Karpas-422 (cell line): ENCODE data around the gene LSM2. TPM values are rescaled to one million over a fixed set of nuclear protein-coding genes. Genes with fewer than 3 reads are reported as not detected.
"Not testable (repeated sequence)": the region's sequence is repeated elsewhere in the genome, so short reads cannot be mapped to it uniquely, and the experiment has no call there.

Experiments
- DNase-seq: peaks from one replicate; pipeline ENCODE4 v3.0.0-alpha.2; 2015
- H2AFZ ChIP-seq: fragments of 200-600 bp; sonication (generic); 2 replicates; pipeline ENCODE4 v1.6.1; 2014; ENCODE audit warnings: antibody characterized with exemption, low read length, mixed read lengths
- H3K27ac ChIP-seq: fragments of 200-600 bp; sonication (generic); 2 replicates; pipeline ENCODE4 v1.5.1; 2014; ENCODE audit warnings: mild to moderate bottlenecking, low read length, moderate library complexity
- H3K27me3 ChIP-seq: fragments of 200-600 bp; sonication (generic); 2 replicates; pipeline ENCODE4 v1.6.1; 2014; ENCODE audit warnings: low read length, mixed read lengths
- H3K36me3 ChIP-seq: fragments of 200-600 bp; sonication (generic); 2 replicates; pipeline ENCODE4 v1.6.1; 2014; ENCODE audit warnings: low read length, mixed read lengths; ENCODE audit not compliant: insufficient read depth
- H3K4me1 ChIP-seq: fragments of 200-600 bp; sonication (generic); 2 replicates; pipeline ENCODE4 v1.6.1; 2014; ENCODE audit warnings: mild to moderate bottlenecking, low read length, mixed read lengths
- H3K4me2 ChIP-seq: fragments of 200-600 bp; sonication (generic); 2 replicates; pipeline ENCODE4 v1.6.1; 2014; ENCODE audit warnings: low read length, low read depth, mild to moderate bottlenecking; ENCODE audit not compliant: poor library complexity, severe bottlenecking
- H3K4me3 ChIP-seq: fragments of 200-600 bp; sonication (generic); 2 replicates; pipeline ENCODE4 v1.5.1; 2014; ENCODE audit warnings: mild to moderate bottlenecking, antibody characterized with exemption, low read length, mixed read lengths
- H3K79me2 ChIP-seq: fragments of 200-600 bp; sonication (generic); 2 replicates; pipeline ENCODE4 v1.6.1; 2014; ENCODE audit warnings: mild to moderate bottlenecking, low read length, mixed read lengths
- H3K9ac ChIP-seq: fragments of 200-600 bp; sonication (generic); 2 replicates; pipeline ENCODE4 v1.6.0; 2014; ENCODE audit warnings: low read length
- H3K9me2 ChIP-seq: fragments of 200-600 bp; sonication (generic), shearing (Covaris generic); replicated peaks from 2 replicates; pipeline ENCODE4 v1.6.0; 2014; ENCODE audit warnings: mild to moderate bottlenecking, low read length, moderate library complexity; ENCODE audit not compliant: insufficient read depth
- H3K9me3 ChIP-seq: fragments of 300-700, 200-600 bp; sonication (generic); 2 replicates; pipeline ENCODE4 v1.6.1; 2014; ENCODE audit warnings: low read length, mixed read lengths
- H4K20me1 ChIP-seq: fragments of 200-600 bp; sonication (generic); 2 replicates; pipeline ENCODE4 v1.6.1; 2014; ENCODE audit warnings: mild to moderate bottlenecking, antibody characterized with exemption, low read length, low read depth; ENCODE audit not compliant: insufficient read depth
- total RNA-seq: library from RNA; depleted of rRNA; stranded (reverse); fragments of >200 nt; shearing (Covaris generic); gene quantifications from 2 replicates; pipeline ENCODE4 v1.2.3, GENCODE V29; 2014; ENCODE audit warnings: low replicate concordance

Gene LSM2
- total RNA-seq, 1 experiment from 2014 or later, result 57.4 TPM

GRCh38 chr6:31839779-31840126 lies 33.0 kb upstream of the LSM2 start:
- not testable (repeated sequence) for H2AFZ ChIP-seq, H3K4me3 ChIP-seq, H3K27ac ChIP-seq, H3K4me2 ChIP-seq, H3K9ac ChIP-seq, DNase-seq, H3K9me3 ChIP-seq, H3K9me2 ChIP-seq, H3K27me3 ChIP-seq
- peaks cover 24% of the 10 kb centered on the region for H3K4me1 ChIP-seq
- H3K79me2 ChIP-seq, result peaks cover 32% of the 10 kb centered on the region
- H3K36me3 ChIP-seq, result peaks cover 49% of the 10 kb centered on the region
- peaks cover 26% of the 10 kb centered on the region; the same call in 1 of the 2 replicates for H4K20me1 ChIP-seq

- Histone ChIP-seq H3K79me2 (peaks cover 40% of the 10 kb centered on the region), H3K9ac (no peak overlapping the region)
- DNase-seq, result no peak
Measured at GRCh38 chr6:31838968-31839367, 32.2 kb upstream of the LSM2 start.

GRCh38 chr6:31838114-31838553 lies 31.4 kb upstream of the LSM2 start:
- Histone ChIP-seq H3K4me1 (peaks cover 34% of the 10 kb centered on the region), H3K36me3 (peaks cover 49% of the 10 kb centered on the region), H3K4me3 (peak overlapping the region; percentile 99; the same call in 1 of the 2 replicates), H3K4me2 (peak overlapping the region; percentile 91), H3K79me2 (peaks cover 41% of the 10 kb centered on the region), H4K20me1 (peaks cover 26% of the 10 kb centered on the region; the same call in 1 of the 2 replicates)
- not testable (repeated sequence) for H3K9ac ChIP-seq, DNase-seq, H3K9me2 ChIP-seq, H3K9me3 ChIP-seq, H3K27me3 ChIP-seq, H3K27ac ChIP-seq, H2AFZ ChIP-seq

More at GRCh38 chr6:31838968-31839367, 32.2 kb upstream of the LSM2 start:
- Histone ChIP-seq H3K36me3 (peaks cover 49% of the 10 kb centered on the region), H3K9me3 (no peaks in the 10 kb centered on the region), H3K4me3 (no peak overlapping the region), H4K20me1 (peaks cover 26% of the 10 kb centered on the region; the same call in 1 of the 2 replicates), H3K4me1 (peaks cover 29% of the 10 kb centered on the region), H3K27me3 (no peaks in the 10 kb centered on the region), H3K4me2 (no peak overlapping the region), H3K27ac (no peak overlapping the region), H2AFZ (no peak overlapping the region), H3K9me2 (no peaks in the 10 kb centered on the region)

GRCh38 chr6:31837369-31838113 lies 30.8 kb upstream of the LSM2 start:
- peaks cover 41% of the 10 kb centered on the region for H3K79me2 ChIP-seq
- H3K9ac ChIP-seq, result peak overlapping the region; percentile 100
- no peaks in the 10 kb centered on the region for H3K9me2 ChIP-seq
- peaks cover 26% of the 10 kb centered on the region; the same call in 1 of the 2 replicates for H4K20me1 ChIP-seq
- peak overlapping the region; percentile 91 for H3K4me2 ChIP-seq
- H3K9me3 ChIP-seq, result no peaks in the 10 kb centered on the region
- H3K27ac ChIP-seq, result peak overlapping the region; percentile 94
- H3K27me3 ChIP-seq, result no peaks in the 10 kb centered on the region
- no peak overlapping the region for H2AFZ ChIP-seq
- H3K4me1 ChIP-seq, result peaks cover 40% of the 10 kb centered on the region
- peaks cover 49% of the 10 kb centered on the region for H3K36me3 ChIP-seq
- H3K4me3 ChIP-seq, result peak overlapping the region; percentile 99
- DNase-seq, result no peak

- DNase-seq, result peak; percentile 62
- H3K4me1 ChIP-seq, result peaks cover 44% of the 10 kb centered on the region
- peak overlapping the region; percentile 100 for H3K9ac ChIP-seq
- H4K20me1 ChIP-seq, result peaks cover 26% of the 10 kb centered on the region; the same call in 1 of the 2 replicates
- H3K36me3 ChIP-seq, result peaks cover 49% of the 10 kb centered on the region
- H3K4me3 ChIP-seq, result peak overlapping the region; percentile 99
- peak overlapping the region; percentile 94 for H3K27ac ChIP-seq
- peaks cover 43% of the 10 kb centered on the region for H3K79me2 ChIP-seq
- no peaks in the 10 kb centered on the region for H3K9me2 ChIP-seq
- H2AFZ ChIP-seq, result no peak overlapping the region
- no peaks in the 10 kb centered on the region for H3K9me3 ChIP-seq
- H3K4me2 ChIP-seq, result peak overlapping the region; percentile 91
- H3K27me3 ChIP-seq, result no peaks in the 10 kb centered on the region
Measured at GRCh38 chr6:31836474-31837368, 30.0 kb upstream of the LSM2 start.

GRCh38 chr6:31836047-31836473 lies 29.3 kb upstream of the LSM2 start:
- H3K79me2 ChIP-seq, result peaks cover 50% of the 10 kb centered on the region
- peak overlapping the region; percentile 100 for H3K9ac ChIP-seq
- H3K9me3 ChIP-seq, result no peaks in the 10 kb centered on the region
- H3K9me2 ChIP-seq, result no peaks in the 10 kb centered on the region
- no peak overlapping the region for H2AFZ ChIP-seq
- peaks cover 51% of the 10 kb centered on the region for H3K4me1 ChIP-seq
- H3K27ac ChIP-seq, result peak overlapping the region; percentile 94
- peaks cover 26% of the 10 kb centered on the region; the same call in 1 of the 2 replicates for H4K20me1 ChIP-seq
- H3K4me2 ChIP-seq, result peak overlapping the region; percentile 91
- peaks cover 49% of the 10 kb centered on the region for H3K36me3 ChIP-seq
- DNase-seq, result peak; percentile 58
- peak overlapping the region; percentile 99 for H3K4me3 ChIP-seq
- H3K27me3 ChIP-seq, result no peaks in the 10 kb centered on the region

- H3K4me2 ChIP-seq, result peak overlapping the region; percentile 91
- peaks cover 26% of the 10 kb centered on the region; the same call in 1 of the 2 replicates for H4K20me1 ChIP-seq
- peak; percentile 93 for DNase-seq
- peak overlapping the region; percentile 94 for H3K27ac ChIP-seq
- H3K9me2 ChIP-seq, result no peaks in the 10 kb centered on the region
- H3K79me2 ChIP-seq, result peaks cover 64% of the 10 kb centered on the region
- H3K27me3 ChIP-seq, result no peaks in the 10 kb centered on the region
- peaks cover 44% of the 10 kb centered on the region for H3K36me3 ChIP-seq
- H3K9ac ChIP-seq, result peak overlapping the region; percentile 100
- H3K4me3 ChIP-seq, result peak overlapping the region; percentile 99
- H3K4me1 ChIP-seq, result peaks cover 55% of the 10 kb centered on the region
- H2AFZ ChIP-seq, result peak overlapping the region; percentile 17; the same call in 1 of the 2 replicates
- H3K9me3 ChIP-seq, result no peaks in the 10 kb centered on the region
Measured at GRCh38 chr6:31834367-31835250, 27.8 kb upstream of the LSM2 start.
